Measurements from ENCODE around the gene SOCS3.

SOCS3 gene

GRCh38 chr17:78322858-78323455 is 36.9 kb downstream of the SOCS3 start:
- no peak overlapping the region for H3K4me3 ChIP-seq (ENCODE audit: low read length)

GRCh38 chr17:78322327-78322857 is 37.5 kb downstream of the SOCS3 start:
- H3F3A ChIP-seq (ENCODE audit: insufficient read depth, low read length) = no peaks in the 10 kb centered on the region
- H4K20me1 ChIP-seq (ENCODE audit: insufficient read depth, low read length) = no peaks in the 10 kb centered on the region
- 0 out of 2 replicates have a peak, but pooled peaks cover under 1% of the 10 kb centered on the region for H3K4me1 ChIP-seq (ENCODE audit: low read length)
- no peak overlapping the region for H3K4me2 ChIP-seq (ENCODE audit: low read depth, low read length)
- TF ChIP-seq CTCF (IDR thresholded peaks at IDR 0.05; ENCODE audit: low read length) = no peak
- TF ChIP-seq EZH2phosphoT487 (IDR thresholded peaks at IDR 0.05; ENCODE audit: low read length) = no peak
- no peak for TF ChIP-seq EZH2 (optimal IDR thresholded peaks at IDR 0.05; ENCODE audit: low read depth, low read length)
- no peaks in the 10 kb centered on the region for H3K79me2 ChIP-seq (ENCODE audit: low read length)
- H2AFZ ChIP-seq (ENCODE audit: low read length) = no peak overlapping the region
- no peak for DNase-seq
- H3K9me3 ChIP-seq (replicated peaks; ENCODE audit: insufficient read depth, low read length) = no peaks in the 10 kb centered on the region
- H3K9ac ChIP-seq (ENCODE audit: low read length) = no peak overlapping the region
- no peaks in the 10 kb centered on the region for H3K9me2 ChIP-seq (replicated peaks; ENCODE audit: insufficient read depth, low read length)
- peaks cover 64% of the 10 kb centered on the region for H3K27me3 ChIP-seq (replicated peaks; ENCODE audit: insufficient read depth, low read length)
- H3K4me3 ChIP-seq (ENCODE audit: low read length) = no peak overlapping the region
- H3K27ac ChIP-seq (ENCODE audit: low read length) = no peak overlapping the region
- H3K36me3 ChIP-seq (replicated peaks; ENCODE audit: insufficient read depth, low read length) = no peaks in the 10 kb centered on the region

More at GRCh38 chr17:78322858-78323455, 36.9 kb downstream of the SOCS3 start:
- Histone ChIP-seq H3K27me3 (replicated peaks; ENCODE audit: insufficient read depth, low read length) (peaks cover 58% of the 10 kb centered on the region), H3K9me3 (replicated peaks; ENCODE audit: insufficient read depth, low read length) (no peaks in the 10 kb centered on the region), H3K4me2 (ENCODE audit: low read depth, low read length) (no peak overlapping the region), H3K9me2 (replicated peaks; ENCODE audit: insufficient read depth, low read length) (no peaks in the 10 kb centered on the region), H3K27ac (ENCODE audit: low read length) (no peak overlapping the region), H3K79me2 (ENCODE audit: low read length) (no peaks in the 10 kb centered on the region), H4K20me1 (ENCODE audit: insufficient read depth, low read length) (no peaks in the 10 kb centered on the region), H3F3A (ENCODE audit: insufficient read depth, low read length) (no peaks in the 10 kb centered on the region), H2AFZ (ENCODE audit: low read length) (no peak overlapping the region), H3K9ac (ENCODE audit: low read length) (no peak overlapping the region), H3K4me1 (ENCODE audit: low read length) (no peaks in the 10 kb centered on the region), H3K36me3 (replicated peaks; ENCODE audit: insufficient read depth, low read length) (no peaks in the 10 kb centered on the region)
- DNase-seq = no peak
- TF ChIP-seq EZH2 (optimal IDR thresholded peaks at IDR 0.05; ENCODE audit: low read depth, low read length) (no peak), EZH2phosphoT487 (IDR thresholded peaks at IDR 0.05; ENCODE audit: low read length) (no peak), CTCF (IDR thresholded peaks at IDR 0.05; ENCODE audit: low read length) (no peak)

DNA sequence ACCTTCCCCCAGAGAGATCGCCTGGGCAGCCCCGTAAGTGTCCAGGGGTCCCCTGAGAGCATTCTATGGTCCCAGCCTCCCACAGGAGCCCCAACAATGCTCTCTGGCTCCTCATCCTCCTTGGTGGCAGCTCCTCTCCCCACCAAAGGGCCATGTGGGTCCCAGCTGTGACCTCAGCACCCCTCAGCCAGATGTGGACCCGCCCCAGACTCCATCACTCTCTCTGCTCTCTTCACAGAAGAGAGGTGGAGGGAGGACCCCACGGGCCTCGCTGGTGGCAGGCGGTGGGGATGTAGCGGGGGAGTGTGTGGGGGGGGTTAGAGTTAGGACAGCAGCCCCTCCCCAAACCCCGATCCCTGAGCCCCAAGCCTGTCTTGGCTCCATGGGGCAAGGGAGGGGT is 41.0 kb downstream of the SOCS3 start:
- no peaks in the 10 kb centered on the region for H3K36me3 ChIP-seq (replicated peaks; ENCODE audit: insufficient read depth, low read length)
- H3K4me3 ChIP-seq (ENCODE audit: low read length) = no peak overlapping the region
- H4K20me1 ChIP-seq (ENCODE audit: insufficient read depth, low read length) = no peaks in the 10 kb centered on the region
- H3K9ac ChIP-seq (ENCODE audit: low read length) = no peak overlapping the region
- H3F3A ChIP-seq (ENCODE audit: insufficient read depth, low read length) = no peaks in the 10 kb centered on the region
- H3K79me2 ChIP-seq (ENCODE audit: low read length) = no peaks in the 10 kb centered on the region
- TF ChIP-seq EZH2phosphoT487 (IDR thresholded peaks at IDR 0.05; ENCODE audit: low read length) (no peak), EZH2 (optimal IDR thresholded peaks at IDR 0.05; ENCODE audit: low read depth, low read length) (no peak), CTCF (IDR thresholded peaks at IDR 0.05; ENCODE audit: low read length) (no peak)
- H3K9me3 ChIP-seq (replicated peaks; ENCODE audit: insufficient read depth, low read length) = no peaks in the 10 kb centered on the region
- no peak for DNase-seq
- no peaks in the 10 kb centered on the region for H3K9me2 ChIP-seq (replicated peaks; ENCODE audit: insufficient read depth, low read length)
- no peak overlapping the region for H3K27ac ChIP-seq (ENCODE audit: low read length)
- H2AFZ ChIP-seq (ENCODE audit: low read length) = no peak overlapping the region
- H3K4me1 ChIP-seq (ENCODE audit: low read length) = 0 out of 2 replicates have a peak, but pooled peaks cover 12% of the 10 kb centered on the region
- peaks cover 71% of the 10 kb centered on the region for H3K27me3 ChIP-seq (replicated peaks; ENCODE audit: insufficient read depth, low read length)
- H3K4me2 ChIP-seq (ENCODE audit: low read depth, low read length) = no peak overlapping the region
